Measurements from ENCODE around the gene KRABD2.

KRABD2 gene

GRCh38 chr17:8333281-8333680 lies 43.2 kb downstream of the KRABD2 start:
- Histone ChIP-seq H3K27ac (ENCODE audit: low read depth, low read length) (no peak overlapping the region), H3K27me3 (ENCODE audit: insufficient read depth, low read length) (no peaks in the 10 kb centered on the region), H3K36me3 (ENCODE audit: control insufficient read depth in 1 of 2, insufficient read depth in 2 of 2, low read length in 2 of 2) (no peaks in the 10 kb centered on the region), H4K20me1 (ENCODE audit: insufficient read depth) (no peaks in the 10 kb centered on the region), H3K9ac (ENCODE audit: low read length) (no peak overlapping the region), H3K4me3 (replicated peaks in 1 of 2; ENCODE audit: low read depth in 1 of 2, low read length in 2 of 2) (no peak overlapping the region), H3K9me2 (ENCODE audit: insufficient read depth) (no peaks in the 10 kb centered on the region), H2AFZ (ENCODE audit: low read depth, low read length, poor library complexity, severe bottlenecking) (no peak overlapping the region), H3K4me2 (ENCODE audit: low read length) (no peak overlapping the region), H3K79me2 (ENCODE audit: insufficient read depth, low read length) (no peaks in the 10 kb centered on the region), H3K9me3 (ENCODE audit: control insufficient read depth in 1 of 2, insufficient read depth in 1 of 2, low read depth in 1 of 2, low read length in 2 of 2) (no peaks in the 10 kb centered on the region), H3K4me1 (ENCODE audit: control insufficient read depth in 1 of 2, insufficient read depth in 2 of 2, low read length in 2 of 2) (no peaks in the 10 kb centered on the region)
- DNase-seq (ENCODE audit: low read depth, low spot score) (no peak), ATAC-seq (no peak)
- ChIA-PET POLR2A (no interaction called here), RAD21 (ENCODE audit: low non-redundant PET in 1 of 2, low total read pairs in 2 of 2, uncharacterized antibody in 2 of 2, unreplicated experiment in 2 of 2) (no interaction called here), CTCF (no interaction called here)
- no peak for TF ChIP-seq ELF1 (IDR thresholded peaks at IDR 0.05; ENCODE audit: borderline replicate concordance, low read depth)
- no peak for TF ChIP-seq SIN3A (IDR thresholded peaks at IDR 0.05; ENCODE audit: low read depth)
- BruUV-seq (replicated peaks) = no TSS peak
- intact Hi-C loops (cut with micrococcal nuclease) = no loop called here

- ChIA-PET POLR2A (interaction anchor here (0.6 kb wide), 1 partner anchor 56 kb away, joined by 4 read pairs; no protein-coding TSS in a partner anchor), RAD21 (ENCODE audit: low non-redundant PET in 1 of 2, low total read pairs in 2 of 2, uncharacterized antibody in 2 of 2, unreplicated experiment in 2 of 2) (no interaction called here), CTCF (no interaction called here)
- ATAC-seq (no peak), DNase-seq (ENCODE audit: low read depth, low spot score) (no peak)
- no peak overlapping the region for H3K27ac ChIP-seq (ENCODE audit: low read depth, low read length)
- TF ChIP-seq REST (IDR thresholded peaks at IDR 0.05; ENCODE audit: low read depth) = no peak
- no peak for TF ChIP-seq ELF1 (IDR thresholded peaks at IDR 0.05; ENCODE audit: borderline replicate concordance, low read depth)
- no peak for TF ChIP-seq RAD21 (IDR thresholded peaks at IDR 0.05; ENCODE audit: low read depth)
- TF ChIP-seq ZBTB33 (IDR thresholded peaks at IDR 0.05; ENCODE audit: extremely low read depth, insufficient replicate concordance, low read length) = no peak
- no peak for TF ChIP-seq ZFX (IDR thresholded peaks at IDR 0.05)
- TF ChIP-seq TCF7L2 (IDR thresholded peaks at IDR 0.05; ENCODE audit: borderline replicate concordance, extremely low read depth, insufficient read depth, insufficient read length) = no peak
- TF ChIP-seq EZH2 (IDR thresholded peaks at IDR 0.05) = no peak
- H3K4me2 ChIP-seq (ENCODE audit: low read length) = no peak overlapping the region
- no TSS peak for BruUV-seq (replicated peaks)
- H4K20me1 ChIP-seq (ENCODE audit: insufficient read depth) = no peaks in the 10 kb centered on the region
- no peaks in the 10 kb centered on the region for H3K36me3 ChIP-seq (ENCODE audit: control insufficient read depth in 1 of 2, insufficient read depth in 2 of 2, low read length in 2 of 2)
- no peak overlapping the region for H3K9ac ChIP-seq (ENCODE audit: low read length)
- no peak overlapping the region for H3K4me3 ChIP-seq (replicated peaks in 1 of 2; ENCODE audit: low read depth in 1 of 2, low read length in 2 of 2)
- no peaks in the 10 kb centered on the region for H3K9me2 ChIP-seq (ENCODE audit: insufficient read depth)
- no peak overlapping the region for H2AFZ ChIP-seq (ENCODE audit: low read depth, low read length, poor library complexity, severe bottlenecking)
- H3K79me2 ChIP-seq (ENCODE audit: insufficient read depth, low read length) = no peaks in the 10 kb centered on the region
- no peaks in the 10 kb centered on the region for H3K4me1 ChIP-seq (ENCODE audit: control insufficient read depth in 1 of 2, insufficient read depth in 2 of 2, low read length in 2 of 2)
- no peaks in the 10 kb centered on the region for H3K9me3 ChIP-seq (ENCODE audit: control insufficient read depth in 1 of 2, insufficient read depth in 1 of 2, low read depth in 1 of 2, low read length in 2 of 2)
- H3K27me3 ChIP-seq (ENCODE audit: insufficient read depth, low read length) = no peaks in the 10 kb centered on the region
- intact Hi-C loops (cut with micrococcal nuclease) = no loop called here
These were observed 43.8 kb downstream of the KRABD2 start for GRCh38 chr17:8332688-8333087.
